Astrocyte (in vitro differentiated cells and primary cell): ENCODE results near the gene SLC26A6.

Source experiments
- EZH2 ChIP-seq: IDR thresholded peaks from 2 replicates; pipeline ENCODE4 v1.6.1; 2012; ENCODE audit warnings: mild to moderate bottlenecking, low read length, inconsistent platforms; ENCODE audit not compliant: insufficient read depth
- TF ChIP-seq, protein P1 (sequence below): IDR thresholded peaks from 2 replicates; pipeline ENCODE4 v1.5.1; 2011; ENCODE audit warnings: low read depth, mild to moderate bottlenecking, inconsistent platforms, low read length, moderate library complexity; ENCODE audit not compliant: insufficient read depth

DNA sequence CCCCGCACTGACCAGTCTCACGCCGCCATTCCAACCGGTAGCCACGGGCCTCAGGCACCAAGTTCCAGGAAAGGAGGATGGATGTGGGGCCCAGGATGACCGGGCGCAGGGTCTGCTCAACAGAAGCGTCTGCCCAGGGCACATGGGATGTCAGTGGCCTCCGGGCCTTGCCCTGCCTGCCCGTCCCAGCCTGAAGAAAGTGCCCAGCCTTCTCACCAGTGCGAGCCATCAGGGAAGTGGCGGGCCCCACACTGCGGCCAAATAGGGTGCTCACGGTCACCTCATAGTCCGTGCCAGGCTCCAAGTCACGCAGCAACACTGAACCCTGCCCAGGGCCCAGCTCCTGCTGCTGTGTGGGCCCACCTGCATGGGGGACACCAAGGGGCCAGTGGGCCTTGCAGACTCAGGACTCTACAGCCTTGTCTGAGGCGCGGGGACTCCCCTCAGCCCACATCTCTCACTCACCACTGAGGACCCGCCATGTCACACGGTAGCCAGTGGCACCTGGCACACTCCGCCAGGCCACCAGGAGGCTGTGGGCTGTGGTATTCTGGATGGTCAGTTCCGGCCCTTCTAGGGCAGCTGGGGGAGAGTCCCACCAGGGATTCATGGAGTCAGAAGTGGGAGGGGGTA lies 43.3 kb downstream of the SLC26A6 start:
- TF ChIP-seq, protein P1, sequence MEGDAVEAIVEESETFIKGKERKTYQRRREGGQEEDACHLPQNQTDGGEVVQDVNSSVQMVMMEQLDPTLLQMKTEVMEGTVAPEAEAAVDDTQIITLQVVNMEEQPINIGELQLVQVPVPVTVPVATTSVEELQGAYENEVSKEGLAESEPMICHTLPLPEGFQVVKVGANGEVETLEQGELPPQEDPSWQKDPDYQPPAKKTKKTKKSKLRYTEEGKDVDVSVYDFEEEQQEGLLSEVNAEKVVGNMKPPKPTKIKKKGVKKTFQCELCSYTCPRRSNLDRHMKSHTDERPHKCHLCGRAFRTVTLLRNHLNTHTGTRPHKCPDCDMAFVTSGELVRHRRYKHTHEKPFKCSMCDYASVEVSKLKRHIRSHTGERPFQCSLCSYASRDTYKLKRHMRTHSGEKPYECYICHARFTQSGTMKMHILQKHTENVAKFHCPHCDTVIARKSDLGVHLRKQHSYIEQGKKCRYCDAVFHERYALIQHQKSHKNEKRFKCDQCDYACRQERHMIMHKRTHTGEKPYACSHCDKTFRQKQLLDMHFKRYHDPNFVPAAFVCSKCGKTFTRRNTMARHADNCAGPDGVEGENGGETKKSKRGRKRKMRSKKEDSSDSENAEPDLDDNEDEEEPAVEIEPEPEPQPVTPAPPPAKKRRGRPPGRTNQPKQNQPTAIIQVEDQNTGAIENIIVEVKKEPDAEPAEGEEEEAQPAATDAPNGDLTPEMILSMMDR, result no peak
- no peak for TF ChIP-seq EZH2
